OCI-LY3 (cell line): ENCODE measurements around the gene TCF4.

Experiments
- H2AFZ ChIP-seq: fragments of 200-600, 300-600 bp; shearing (Covaris generic); 2 replicates; pipeline ENCODE4 v1.6.0; 2014; ENCODE audit warnings: antibody characterized with exemption, low read depth, low read length
- H3K27ac ChIP-seq: fragments of 200-600, 300-600 bp; sonication (generic); 2 replicates; pipeline ENCODE4 v1.5.1; 2014; ENCODE audit warnings: mild to moderate bottlenecking, low read length, moderate library complexity, mixed read lengths
- H3K27me3 ChIP-seq: fragments of 200-600, 300-600 bp; sonication (generic); 2 replicates; pipeline ENCODE4 v1.6.1; 2014; ENCODE audit warnings: low read depth, low read length, mixed read lengths
- H3K36me3 ChIP-seq: fragments of 200-600, 300-600 bp; sonication (generic); replicated peaks from 2 replicates; pipeline ENCODE3; 2014; ENCODE audit warnings: low read depth, low read length, mixed read lengths
- H3K4me1 ChIP-seq: fragments of 300-600, 200-600 bp; sonication (generic); 2 replicates; pipeline ENCODE4 v1.6.1; 2014; ENCODE audit warnings: low read length, mixed read lengths
- H3K4me2 ChIP-seq: fragments of 200-600, 300-600 bp; sonication (generic); 2 replicates; pipeline ENCODE4 v1.6.1; 2014; ENCODE audit warnings: low read length, mixed read lengths
- H3K4me3 ChIP-seq: fragments of 300-600, 200-600 bp; sonication (generic); 2 replicates; pipeline ENCODE4 v1.5.1; 2014; ENCODE audit warnings: antibody characterized with exemption, mild to moderate bottlenecking, low read length, moderate library complexity
- H3K79me2 ChIP-seq: fragments of 300-600, 200-600 bp; shearing (Covaris generic); 2 replicates; pipeline ENCODE4 v1.6.1; 2014; ENCODE audit warnings: mild to moderate bottlenecking, low read length, mixed read lengths
- H3K9ac ChIP-seq: fragments of 300-600, 200-600 bp; shearing (Covaris generic); 2 replicates; pipeline ENCODE4 v1.6.0; 2014; ENCODE audit warnings: mild to moderate bottlenecking, low read length, moderate library complexity
- H3K9me3 ChIP-seq: fragments of 200-600, 300-600 bp; shearing (Covaris generic); 2 replicates; pipeline ENCODE4 v1.6.1; 2014; ENCODE audit warnings: low read length, mixed read lengths; ENCODE audit not compliant: insufficient read depth
- H4K20me1 ChIP-seq: fragments of 200-600, 300-600 bp; sonication (generic); 2 replicates; pipeline ENCODE4 v1.6.1; 2016; ENCODE audit warnings: low read length, mixed read lengths; ENCODE audit not compliant: insufficient read depth
- CTCF ChIP-seq: fragments of 200-600, 300-600 bp; sonication (generic); IDR thresholded peaks from 2 replicates; pipeline ENCODE4 v1.5.1; 2014; ENCODE audit warnings: antibody characterized with exemption, low read length, low read depth
- EZH2phosphoT487 ChIP-seq: fragments of 200-600 bp; shearing (Covaris generic); IDR thresholded peaks from 2 replicates; pipeline ENCODE4 v1.6.1; 2018; ENCODE audit warnings: antibody characterized with exemption, mixed run types, low read depth

The TCF4 gene

GRCh38 chr18:55440988-55441387 lies 147.0 kb downstream of the TCF4 start:
- no peak overlapping the region for H3K9ac ChIP-seq
- H3K9me3 ChIP-seq = no peaks in the 10 kb centered on the region
- no peak overlapping the region for H2AFZ ChIP-seq
- TF ChIP-seq CTCF = no peak
- peaks cover 77% of the 10 kb centered on the region for H3K36me3 ChIP-seq
- H3K4me2 ChIP-seq = no peak overlapping the region
- H3K4me1 ChIP-seq = peaks cover 78% of the 10 kb centered on the region
- peaks cover 100% of the 10 kb centered on the region for H4K20me1 ChIP-seq
- no peaks in the 10 kb centered on the region for H3K27me3 ChIP-seq
- no peak overlapping the region for H3K27ac ChIP-seq
- no peak overlapping the region for H3K4me3 ChIP-seq
- H3K79me2 ChIP-seq = peaks cover 100% of the 10 kb centered on the region

- no peak overlapping the region for H2AFZ ChIP-seq
- H4K20me1 ChIP-seq = peaks cover 100% of the 10 kb centered on the region
- no peak overlapping the region for H3K27ac ChIP-seq
- H3K4me2 ChIP-seq = no peak overlapping the region
- peaks cover 84% of the 10 kb centered on the region for H3K4me1 ChIP-seq
- H3K9me3 ChIP-seq = no peaks in the 10 kb centered on the region
- H3K9ac ChIP-seq = no peak overlapping the region
- peaks cover 100% of the 10 kb centered on the region for H3K79me2 ChIP-seq
- TF ChIP-seq EZH2phosphoT487 (no peak), CTCF (no peak)
- no peaks in the 10 kb centered on the region for H3K27me3 ChIP-seq
- H3K4me3 ChIP-seq = no peak overlapping the region
- peaks cover 75% of the 10 kb centered on the region for H3K36me3 ChIP-seq
Observed at GRCh38 chr18:55439056-55439455, 148.9 kb downstream of the TCF4 start.

GRCh38 chr18:55435592-55435991 lies 152.4 kb downstream of the TCF4 start:
- Histone ChIP-seq H3K27ac (no peak overlapping the region), H3K27me3 (no peaks in the 10 kb centered on the region), H3K36me3 (peaks cover 71% of the 10 kb centered on the region), H3K4me1 (peaks cover 85% of the 10 kb centered on the region), H2AFZ (no peak overlapping the region), H3K9me3 (no peaks in the 10 kb centered on the region), H4K20me1 (peaks cover 100% of the 10 kb centered on the region), H3K4me2 (no peak overlapping the region), H3K9ac (no peak overlapping the region), H3K79me2 (peaks cover 100% of the 10 kb centered on the region), H3K4me3 (no peak overlapping the region)
- no peak for TF ChIP-seq CTCF
- TF ChIP-seq EZH2phosphoT487 = no peak

- no peaks in the 10 kb centered on the region for H3K27me3 ChIP-seq
- H3K4me3 ChIP-seq = peak overlapping the region; percentile 1; the same call in 1 of the 2 replicates
- peak overlapping the region; percentile 38 for H3K4me2 ChIP-seq
- H4K20me1 ChIP-seq = peaks cover 100% of the 10 kb centered on the region
- H3K27ac ChIP-seq = peak overlapping the region; percentile 6; the same call in 1 of the 2 replicates
- no peak overlapping the region for H2AFZ ChIP-seq
- peaks cover 73% of the 10 kb centered on the region for H3K4me1 ChIP-seq
- no peak overlapping the region for H3K9ac ChIP-seq
- TF ChIP-seq CTCF (no peak), EZH2phosphoT487 (no peak)
- peaks cover 100% of the 10 kb centered on the region for H3K79me2 ChIP-seq
- peaks cover 67% of the 10 kb centered on the region for H3K36me3 ChIP-seq
- H3K9me3 ChIP-seq = no peaks in the 10 kb centered on the region
Observed at GRCh38 chr18:55433648-55434047, 154.3 kb downstream of the TCF4 start.
